HepG2 (cell line): ENCODE results near the gene PUM1. TPM values are rescaled to one million over a fixed set of nuclear protein-coding genes. Genes with fewer than 3 reads are reported as not detected.

ENCODE experiments used
- RXRB ChIP-seq: IDR thresholded peaks from 2 replicates; pipeline ENCODE4 v1.6.1; 2016; ENCODE audit warnings: borderline replicate concordance, missing genetic modification reagents, missing compliant biosample characterization
- SSRP1 ChIP-seq: IDR thresholded peaks from 2 replicates; pipeline ENCODE4 v1.6.1; 2016; ENCODE audit warnings: control low read depth
- ZNF207 ChIP-seq: fragments of 450-650 bp; IDR thresholded peaks from 2 replicates; pipeline ENCODE4 v1.6.1; 2016; ENCODE audit warnings: antibody characterized with exemption, borderline replicate concordance
- ZNF382 ChIP-seq: sonication (generic); formaldehyde crosslinking; IDR thresholded peaks from 2 replicates; pipeline ENCODE4 v1.5.0; 2020; ENCODE audit warnings: missing genetic modification reagents, mild to moderate bottlenecking, borderline replicate concordance
- ZNF788 ChIP-seq: sonication (generic); formaldehyde crosslinking; IDR thresholded peaks from 2 replicates; pipeline ENCODE4 v1.5.0; 2020; ENCODE audit warnings: mild to moderate bottlenecking, missing genetic modification reagents, borderline replicate concordance
- ZNF816 ChIP-seq: sonication (generic); formaldehyde crosslinking; IDR thresholded peaks from 2 replicates; pipeline ENCODE4 v1.8.0; 2022; ENCODE audit warnings: missing genetic modification reagents, mild to moderate bottlenecking, borderline replicate concordance
- polyA plus RNA-seq, 8 experiments: library from polyadenylated mRNA; depleted of rRNA in 3 of 8; stranded (reverse) in 7 of 8; unstranded in 1 of 8; fragments of >200 nt; fragmentation: Illumina TruSeq in 4 of 8; extraction: Trizol in 4 of 8; gene quantifications; 2 replicates each; pipeline versions ENCODE4 v1.2.1 to v1.2.3, GENCODE V29; 2011 to 2016; ENCODE audit warnings: low read depth in 4 of 8, missing spikeins in 1 of 8, mixed read lengths in 1 of 8; ENCODE audit not compliant: insufficient read depth in 1 of 8
- total RNA-seq, 5 experiments: library from RNA; depleted of rRNA; stranded (reverse); fragments of >200 nt; fragmentation: Illumina TruSeq; extraction: Trizol; gene quantifications; 2 replicates each; pipeline ENCODE4 v1.2.3, GENCODE V29; 2016; ENCODE audit warnings: low read depth in 1 of 5
- TF ChIP-seq, protein P1 (sequence below): sonication (generic); formaldehyde crosslinking; IDR thresholded peaks from 2 replicates; pipeline ENCODE4; 2020; ENCODE audit warnings: missing genetic modification reagents, mild to moderate bottlenecking, borderline replicate concordance
- TF ChIP-seq, protein P2 (sequence below): sonication (generic); formaldehyde crosslinking; IDR thresholded peaks from 2 replicates; pipeline ENCODE4 v1.4.0; 2020; ENCODE audit warnings: missing genetic modification reagents
- TF ChIP-seq, protein P3 (sequence below): sonication (generic); formaldehyde crosslinking; IDR thresholded peaks from 2 replicates; pipeline ENCODE4 v1.8.1; 2023; ENCODE audit warnings: mild to moderate bottlenecking, missing genetic modification reagents, borderline replicate concordance
- TF ChIP-seq, protein P4 (sequence below): sonication (generic); formaldehyde crosslinking; IDR thresholded peaks from 2 replicates; pipeline ENCODE4 v1.5.0; 2020; ENCODE audit warnings: mild to moderate bottlenecking, missing genetic modification reagents, borderline replicate concordance
- TF ChIP-seq, protein P5 (sequence below): sonication (generic); formaldehyde crosslinking; IDR thresholded peaks from 2 replicates; pipeline ENCODE4 v1.4.0; 2020; ENCODE audit warnings: missing genetic modification reagents

Gene PUM1
- total and polyA plus RNA-seq, 2 of the 13 experiments (the other 11 are each of a cell fraction or from before 2014, with no cell fraction given) = 64.7 to 91.0 TPM

DNA sequence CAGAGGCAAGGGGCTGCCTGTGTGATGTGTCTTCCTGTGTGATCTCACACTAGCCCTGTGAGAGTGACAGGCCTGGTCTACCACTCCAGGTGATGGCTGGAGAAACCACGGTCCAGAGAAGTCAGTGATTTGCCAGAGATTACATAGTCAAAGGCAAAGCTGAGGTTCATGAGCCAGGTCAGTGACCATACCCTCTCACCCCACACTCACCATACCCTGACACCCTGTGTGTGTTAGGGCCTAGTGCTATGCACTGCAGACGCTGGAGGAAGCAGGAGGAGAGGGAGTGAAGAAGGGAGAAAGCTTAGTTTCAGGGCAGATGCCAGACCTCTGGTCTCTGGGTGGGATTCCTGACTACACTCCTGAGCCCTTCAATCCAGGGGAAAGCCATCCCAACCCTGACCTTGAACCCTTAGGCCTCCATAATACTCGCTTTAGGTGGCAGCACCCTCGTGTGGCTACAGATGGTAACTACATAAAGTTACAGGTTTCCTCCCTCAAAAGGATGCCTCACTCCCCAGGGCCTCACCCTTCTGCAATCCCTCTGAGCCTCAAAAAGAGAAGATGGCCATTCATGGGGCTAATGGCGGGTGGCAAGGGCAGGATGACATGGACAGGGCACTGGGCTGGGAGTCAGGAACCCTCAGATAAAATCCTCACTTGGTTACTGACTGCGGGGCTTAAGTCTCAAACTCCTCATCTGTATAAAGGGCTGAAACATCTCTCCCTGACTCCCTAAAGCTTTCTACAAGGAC, 136.2 kb downstream of the PUM1 start (continued):
- TF ChIP-seq, protein P1, sequence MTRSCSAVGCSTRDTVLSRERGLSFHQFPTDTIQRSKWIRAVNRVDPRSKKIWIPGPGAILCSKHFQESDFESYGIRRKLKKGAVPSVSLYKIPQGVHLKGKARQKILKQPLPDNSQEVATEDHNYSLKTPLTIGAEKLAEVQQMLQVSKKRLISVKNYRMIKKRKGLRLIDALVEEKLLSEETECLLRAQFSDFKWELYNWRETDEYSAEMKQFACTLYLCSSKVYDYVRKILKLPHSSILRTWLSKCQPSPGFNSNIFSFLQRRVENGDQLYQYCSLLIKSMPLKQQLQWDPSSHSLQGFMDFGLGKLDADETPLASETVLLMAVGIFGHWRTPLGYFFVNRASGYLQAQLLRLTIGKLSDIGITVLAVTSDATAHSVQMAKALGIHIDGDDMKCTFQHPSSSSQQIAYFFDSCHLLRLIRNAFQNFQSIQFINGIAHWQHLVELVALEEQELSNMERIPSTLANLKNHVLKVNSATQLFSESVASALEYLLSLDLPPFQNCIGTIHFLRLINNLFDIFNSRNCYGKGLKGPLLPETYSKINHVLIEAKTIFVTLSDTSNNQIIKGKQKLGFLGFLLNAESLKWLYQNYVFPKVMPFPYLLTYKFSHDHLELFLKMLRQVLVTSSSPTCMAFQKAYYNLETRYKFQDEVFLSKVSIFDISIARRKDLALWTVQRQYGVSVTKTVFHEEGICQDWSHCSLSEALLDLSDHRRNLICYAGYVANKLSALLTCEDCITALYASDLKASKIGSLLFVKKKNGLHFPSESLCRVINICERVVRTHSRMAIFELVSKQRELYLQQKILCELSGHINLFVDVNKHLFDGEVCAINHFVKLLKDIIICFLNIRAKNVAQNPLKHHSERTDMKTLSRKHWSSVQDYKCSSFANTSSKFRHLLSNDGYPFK (CRISPR knock-in tag) = no peak
- TF ChIP-seq, protein P2, sequence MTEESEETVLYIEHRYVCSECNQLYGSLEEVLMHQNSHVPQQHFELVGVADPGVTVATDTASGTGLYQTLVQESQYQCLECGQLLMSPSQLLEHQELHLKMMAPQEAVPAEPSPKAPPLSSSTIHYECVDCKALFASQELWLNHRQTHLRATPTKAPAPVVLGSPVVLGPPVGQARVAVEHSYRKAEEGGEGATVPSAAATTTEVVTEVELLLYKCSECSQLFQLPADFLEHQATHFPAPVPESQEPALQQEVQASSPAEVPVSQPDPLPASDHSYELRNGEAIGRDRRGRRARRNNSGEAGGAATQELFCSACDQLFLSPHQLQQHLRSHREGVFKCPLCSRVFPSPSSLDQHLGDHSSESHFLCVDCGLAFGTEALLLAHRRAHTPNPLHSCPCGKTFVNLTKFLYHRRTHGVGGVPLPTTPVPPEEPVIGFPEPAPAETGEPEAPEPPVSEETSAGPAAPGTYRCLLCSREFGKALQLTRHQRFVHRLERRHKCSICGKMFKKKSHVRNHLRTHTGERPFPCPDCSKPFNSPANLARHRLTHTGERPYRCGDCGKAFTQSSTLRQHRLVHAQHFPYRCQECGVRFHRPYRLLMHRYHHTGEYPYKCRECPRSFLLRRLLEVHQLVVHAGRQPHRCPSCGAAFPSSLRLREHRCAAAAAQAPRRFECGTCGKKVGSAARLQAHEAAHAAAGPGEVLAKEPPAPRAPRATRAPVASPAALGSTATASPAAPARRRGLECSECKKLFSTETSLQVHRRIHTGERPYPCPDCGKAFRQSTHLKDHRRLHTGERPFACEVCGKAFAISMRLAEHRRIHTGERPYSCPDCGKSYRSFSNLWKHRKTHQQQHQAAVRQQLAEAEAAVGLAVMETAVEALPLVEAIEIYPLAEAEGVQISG (CRISPR knock-in tag) = 0 out of 2 replicates have a peak, but pooled peaks have one; percentile 17
- peak; percentile 59; the same call in 1 of the 2 replicates for TF ChIP-seq RXRB
- no peak for TF ChIP-seq SSRP1 (CRISPR knock-in tag)
- no peak for TF ChIP-seq ZNF382 (CRISPR knock-in tag)
- TF ChIP-seq ZNF788 (CRISPR knock-in tag) = peak; percentile 24; the same call in 1 of the 2 replicates
- TF ChIP-seq ZNF816 (CRISPR knock-in tag) = no peak
- TF ChIP-seq, protein P3, sequence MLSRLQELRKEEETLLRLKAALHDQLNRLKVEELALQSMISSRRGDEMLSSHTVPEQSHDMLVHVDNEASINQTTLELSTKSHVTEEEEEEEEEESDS (CRISPR knock-in tag) = no peak
- TF ChIP-seq, protein P4, sequence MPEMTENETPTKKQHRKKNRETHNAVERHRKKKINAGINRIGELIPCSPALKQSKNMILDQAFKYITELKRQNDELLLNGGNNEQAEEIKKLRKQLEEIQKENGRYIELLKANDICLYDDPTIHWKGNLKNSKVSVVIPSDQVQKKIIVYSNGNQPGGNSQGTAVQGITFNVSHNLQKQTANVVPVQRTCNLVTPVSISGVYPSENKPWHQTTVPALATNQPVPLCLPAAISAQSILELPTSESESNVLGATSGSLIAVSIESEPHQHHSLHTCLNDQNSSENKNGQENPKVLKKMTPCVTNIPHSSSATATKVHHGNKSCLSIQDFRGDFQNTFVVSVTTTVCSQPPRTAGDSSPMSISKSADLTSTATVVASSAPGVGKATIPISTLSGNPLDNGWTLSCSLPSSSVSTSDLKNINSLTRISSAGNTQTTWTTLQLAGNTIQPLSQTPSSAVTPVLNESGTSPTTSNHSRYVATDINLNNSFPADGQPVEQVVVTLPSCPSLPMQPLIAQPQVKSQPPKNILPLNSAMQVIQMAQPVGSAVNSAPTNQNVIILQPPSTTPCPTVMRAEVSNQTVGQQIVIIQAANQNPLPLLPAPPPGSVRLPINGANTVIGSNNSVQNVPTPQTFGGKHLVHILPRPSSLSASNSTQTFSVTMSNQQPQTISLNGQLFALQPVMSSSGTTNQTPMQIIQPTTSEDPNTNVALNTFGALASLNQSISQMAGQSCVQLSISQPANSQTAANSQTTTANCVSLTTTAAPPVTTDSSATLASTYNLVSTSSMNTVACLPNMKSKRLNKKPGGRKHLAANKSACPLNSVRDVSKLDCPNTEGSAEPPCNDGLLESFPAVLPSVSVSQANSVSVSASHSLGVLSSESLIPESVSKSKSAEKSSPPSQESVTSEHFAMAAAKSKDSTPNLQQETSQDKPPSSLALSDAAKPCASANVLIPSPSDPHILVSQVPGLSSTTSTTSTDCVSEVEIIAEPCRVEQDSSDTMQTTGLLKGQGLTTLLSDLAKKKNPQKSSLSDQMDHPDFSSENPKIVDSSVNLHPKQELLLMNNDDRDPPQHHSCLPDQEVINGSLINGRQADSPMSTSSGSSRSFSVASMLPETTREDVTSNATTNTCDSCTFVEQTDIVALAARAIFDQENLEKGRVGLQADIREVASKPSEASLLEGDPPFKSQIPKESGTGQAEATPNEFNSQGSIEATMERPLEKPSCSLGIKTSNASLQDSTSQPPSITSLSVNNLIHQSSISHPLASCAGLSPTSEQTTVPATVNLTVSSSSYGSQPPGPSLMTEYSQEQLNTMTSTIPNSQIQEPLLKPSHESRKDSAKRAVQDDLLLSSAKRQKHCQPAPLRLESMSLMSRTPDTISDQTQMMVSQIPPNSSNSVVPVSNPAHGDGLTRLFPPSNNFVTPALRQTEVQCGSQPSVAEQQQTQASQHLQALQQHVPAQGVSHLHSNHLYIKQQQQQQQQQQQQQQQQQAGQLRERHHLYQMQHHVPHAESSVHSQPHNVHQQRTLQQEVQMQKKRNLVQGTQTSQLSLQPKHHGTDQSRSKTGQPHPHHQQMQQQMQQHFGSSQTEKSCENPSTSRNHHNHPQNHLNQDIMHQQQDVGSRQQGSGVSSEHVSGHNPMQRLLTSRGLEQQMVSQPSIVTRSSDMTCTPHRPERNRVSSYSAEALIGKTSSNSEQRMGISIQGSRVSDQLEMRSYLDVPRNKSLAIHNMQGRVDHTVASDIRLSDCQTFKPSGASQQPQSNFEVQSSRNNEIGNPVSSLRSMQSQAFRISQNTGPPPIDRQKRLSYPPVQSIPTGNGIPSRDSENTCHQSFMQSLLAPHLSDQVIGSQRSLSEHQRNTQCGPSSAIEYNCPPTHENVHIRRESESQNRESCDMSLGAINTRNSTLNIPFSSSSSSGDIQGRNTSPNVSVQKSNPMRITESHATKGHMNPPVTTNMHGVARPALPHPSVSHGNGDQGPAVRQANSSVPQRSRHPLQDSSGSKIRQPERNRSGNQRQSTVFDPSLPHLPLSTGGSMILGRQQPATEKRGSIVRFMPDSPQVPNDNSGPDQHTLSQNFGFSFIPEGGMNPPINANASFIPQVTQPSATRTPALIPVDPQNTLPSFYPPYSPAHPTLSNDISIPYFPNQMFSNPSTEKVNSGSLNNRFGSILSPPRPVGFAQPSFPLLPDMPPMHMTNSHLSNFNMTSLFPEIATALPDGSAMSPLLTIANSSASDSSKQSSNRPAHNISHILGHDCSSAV (CRISPR knock-in tag) = no peak
- TF ChIP-seq, protein P5, sequence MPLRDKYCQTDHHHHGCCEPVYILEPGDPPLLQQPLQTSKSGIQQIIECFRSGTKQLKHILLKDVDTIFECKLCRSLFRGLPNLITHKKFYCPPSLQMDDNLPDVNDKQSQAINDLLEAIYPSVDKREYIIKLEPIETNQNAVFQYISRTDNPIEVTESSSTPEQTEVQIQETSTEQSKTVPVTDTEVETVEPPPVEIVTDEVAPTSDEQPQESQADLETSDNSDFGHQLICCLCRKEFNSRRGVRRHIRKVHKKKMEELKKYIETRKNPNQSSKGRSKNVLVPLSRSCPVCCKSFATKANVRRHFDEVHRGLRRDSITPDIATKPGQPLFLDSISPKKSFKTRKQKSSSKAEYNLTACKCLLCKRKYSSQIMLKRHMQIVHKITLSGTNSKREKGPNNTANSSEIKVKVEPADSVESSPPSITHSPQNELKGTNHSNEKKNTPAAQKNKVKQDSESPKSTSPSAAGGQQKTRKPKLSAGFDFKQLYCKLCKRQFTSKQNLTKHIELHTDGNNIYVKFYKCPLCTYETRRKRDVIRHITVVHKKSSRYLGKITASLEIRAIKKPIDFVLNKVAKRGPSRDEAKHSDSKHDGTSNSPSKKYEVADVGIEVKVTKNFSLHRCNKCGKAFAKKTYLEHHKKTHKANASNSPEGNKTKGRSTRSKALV = no peak
- no peak for TF ChIP-seq ZNF207
